Sigmoid colon (tissue), 3 donors: Measurements from ENCODE around the gene VSIG8.

Source experiments
- POLR2A ChIP-seq, 2 donors: fragments of 450-650 bp; IDR thresholded peaks; one replicate each; pipeline ENCODE4 v1.6.1; 2016; ENCODE audit warnings: antibody characterized with exemption in 2 of 2, mild to moderate bottlenecking in 2 of 2, moderate library complexity in 2 of 2
- TF ChIP-seq, protein P1 (sequence below), 4 experiments: fragments of 450-650 bp in 3 of 4; fragments of 200-600 bp in 1 of 4; IDR thresholded peaks; one replicate each; pipeline ENCODE4 v1.5.1; 2016 to 2019; ENCODE audit warnings: antibody characterized with exemption in 4 of 4, mild to moderate bottlenecking in 3 of 4, moderate library complexity in 2 of 4

DNA sequence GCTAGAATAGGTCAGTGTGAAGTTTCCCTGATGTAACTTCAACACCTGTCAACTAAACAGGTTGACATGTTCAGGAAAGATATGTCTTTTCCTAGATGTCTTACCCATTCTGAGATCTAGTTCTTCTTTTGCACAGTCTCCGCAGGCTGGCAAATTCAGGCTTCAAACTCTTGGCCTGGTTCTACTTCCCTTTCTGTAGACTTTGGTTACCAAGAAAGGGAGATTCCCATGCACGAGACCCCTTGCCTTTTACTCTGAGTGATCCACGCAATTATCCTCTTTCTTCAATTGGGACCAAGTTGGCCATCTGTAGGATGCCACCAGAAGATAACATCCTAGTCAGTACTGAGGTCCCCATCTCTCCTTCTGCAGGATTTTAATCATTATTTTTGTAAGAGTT, 35.5 kb upstream of the VSIG8 start:
- TF ChIP-seq, protein P1, sequence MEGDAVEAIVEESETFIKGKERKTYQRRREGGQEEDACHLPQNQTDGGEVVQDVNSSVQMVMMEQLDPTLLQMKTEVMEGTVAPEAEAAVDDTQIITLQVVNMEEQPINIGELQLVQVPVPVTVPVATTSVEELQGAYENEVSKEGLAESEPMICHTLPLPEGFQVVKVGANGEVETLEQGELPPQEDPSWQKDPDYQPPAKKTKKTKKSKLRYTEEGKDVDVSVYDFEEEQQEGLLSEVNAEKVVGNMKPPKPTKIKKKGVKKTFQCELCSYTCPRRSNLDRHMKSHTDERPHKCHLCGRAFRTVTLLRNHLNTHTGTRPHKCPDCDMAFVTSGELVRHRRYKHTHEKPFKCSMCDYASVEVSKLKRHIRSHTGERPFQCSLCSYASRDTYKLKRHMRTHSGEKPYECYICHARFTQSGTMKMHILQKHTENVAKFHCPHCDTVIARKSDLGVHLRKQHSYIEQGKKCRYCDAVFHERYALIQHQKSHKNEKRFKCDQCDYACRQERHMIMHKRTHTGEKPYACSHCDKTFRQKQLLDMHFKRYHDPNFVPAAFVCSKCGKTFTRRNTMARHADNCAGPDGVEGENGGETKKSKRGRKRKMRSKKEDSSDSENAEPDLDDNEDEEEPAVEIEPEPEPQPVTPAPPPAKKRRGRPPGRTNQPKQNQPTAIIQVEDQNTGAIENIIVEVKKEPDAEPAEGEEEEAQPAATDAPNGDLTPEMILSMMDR (IDR thresholded peaks at IDR 0.05) = no peak
- TF ChIP-seq POLR2A (IDR thresholded peaks at IDR 0.05) = no peak
